NCI-H2227 (cell line): ENCODE data around the gene DBP.
A peak's percentile ranks its signal among the peaks of the same experiment; 100 is the strongest.

ENCODE experiments used
- DNase-seq: peaks from one replicate; lab custom pipeline; 2025; ENCODE audit not compliant: unreplicated experiment; lab: John Stamatoyannopoulos, UW

Gene DBP

GRCh38 chr19:48613852-48614435 lies 23.2 kb downstream of the DBP start:
- no peak for DNase-seq

DNA sequence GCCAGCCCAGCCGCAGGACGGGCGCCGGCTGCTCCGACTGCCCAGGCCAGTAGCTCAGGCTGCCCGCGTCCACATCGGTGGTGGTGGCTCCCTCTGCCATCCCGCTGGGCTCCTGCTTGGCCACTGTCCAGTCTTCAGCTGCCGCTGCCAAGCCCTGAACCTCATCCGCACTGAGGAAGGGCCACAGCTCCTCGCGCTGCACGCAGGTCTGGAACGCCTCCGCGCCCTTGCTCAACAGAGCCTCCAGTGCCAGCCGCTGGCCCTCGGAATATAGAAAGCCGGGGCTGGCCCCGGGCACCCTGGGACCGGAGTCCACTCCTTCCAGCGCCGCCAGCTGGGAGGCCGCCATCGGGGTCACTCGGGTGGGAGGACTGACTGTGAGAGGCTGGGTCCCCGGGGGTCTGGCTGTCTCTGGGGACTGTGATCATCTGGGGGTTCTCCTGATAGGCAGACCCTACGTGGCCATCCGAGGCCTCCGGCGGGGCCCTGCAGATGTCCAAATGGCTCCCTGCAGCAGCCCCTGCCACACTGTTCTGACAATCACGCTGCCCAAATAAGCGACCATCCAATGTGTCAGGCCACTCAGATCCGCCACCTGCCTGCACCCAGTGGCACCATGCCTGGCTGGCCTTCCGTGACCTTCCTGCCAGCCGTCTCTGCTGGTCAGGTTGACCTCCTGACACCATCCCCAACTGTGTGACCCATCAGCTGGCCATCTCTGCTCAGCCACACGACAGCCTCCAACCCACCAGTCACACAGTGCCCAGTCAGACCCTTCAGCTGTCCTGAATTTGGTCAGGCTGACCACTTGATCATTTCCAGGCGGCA lies 23.9 kb downstream of the DBP start:
- no peak for DNase-seq

GRCh38 chr19:48611872-48612271 lies 25.3 kb downstream of the DBP start:
- DNase-seq = no peak

DNA sequence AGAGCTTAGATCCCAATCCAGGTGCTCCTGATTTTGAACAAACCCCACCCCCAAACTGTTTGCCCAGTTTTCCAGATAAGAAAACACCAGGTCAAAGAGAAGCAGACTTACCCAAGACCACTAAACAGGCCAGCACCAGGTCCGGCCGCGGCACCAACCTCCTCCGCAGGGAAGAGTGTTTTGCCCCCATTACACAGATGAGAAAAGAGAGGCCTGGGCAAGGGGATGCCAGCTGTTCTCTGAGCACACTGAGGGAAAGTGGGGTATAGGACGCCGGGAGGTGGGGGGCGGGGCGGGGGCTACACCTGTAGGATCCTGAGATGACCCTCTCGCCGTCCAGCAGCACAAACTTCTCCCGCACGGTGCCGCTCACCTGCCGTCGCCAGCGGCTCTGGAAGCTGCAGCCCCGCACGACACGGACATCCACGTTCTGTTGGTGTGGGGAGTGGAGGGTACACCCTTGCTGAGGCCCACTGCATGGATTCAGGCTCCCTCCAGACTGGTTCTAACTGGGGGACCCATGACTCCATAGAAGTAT lies 27.5 kb downstream of the DBP start:
- no peak for DNase-seq

GRCh38 chr19:48608798-48609263 lies 28.3 kb downstream of the DBP start:
- no peak for DNase-seq

GRCh38 chr19:48607359-48607755 lies 29.8 kb downstream of the DBP start:
- DNase-seq = no peak

DNA sequence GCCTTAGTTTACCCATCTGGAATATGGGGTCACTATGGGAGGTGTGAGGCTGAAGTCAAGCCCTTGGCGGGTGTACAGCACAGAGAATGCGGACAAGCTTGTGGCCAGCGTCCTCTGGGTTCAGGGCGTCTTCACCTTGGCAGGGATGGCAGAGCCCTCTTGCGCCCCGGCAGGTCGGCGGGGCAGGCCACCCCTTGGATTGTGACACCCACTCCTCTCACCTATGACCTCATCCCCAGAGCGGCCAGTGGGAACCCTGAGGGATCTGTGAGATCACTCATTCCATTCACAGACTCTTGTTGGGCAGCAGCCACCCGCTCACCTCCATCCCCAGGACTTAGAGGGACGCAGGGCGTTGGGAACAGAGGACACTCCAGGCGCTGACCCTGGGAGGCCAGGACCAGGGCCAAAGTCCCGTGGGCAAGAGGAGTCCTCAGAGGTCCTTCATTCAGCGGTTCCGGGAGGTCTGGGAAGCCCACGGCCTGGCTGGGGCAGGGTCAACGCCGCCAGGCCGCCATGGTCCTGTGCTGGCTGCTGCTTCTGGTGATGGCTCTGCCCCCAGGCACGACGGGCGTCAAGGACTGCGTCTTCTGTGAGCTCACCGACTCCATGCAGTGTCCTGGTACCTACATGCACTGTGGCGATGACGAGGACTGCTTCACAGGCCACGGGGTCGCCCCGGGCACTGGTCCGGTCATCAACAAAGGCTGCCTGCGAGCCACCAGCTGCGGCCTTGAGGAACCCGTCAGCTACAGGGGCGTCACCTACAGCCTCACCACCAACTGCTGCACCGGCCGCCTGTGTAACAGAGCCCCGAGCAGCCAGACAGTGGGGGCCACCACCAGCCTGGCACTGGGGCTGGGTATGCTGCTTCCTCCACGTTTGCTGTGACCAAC lies 30.5 kb downstream of the DBP start, which contains the start of gene SPACA4:
Gene SPACA4, plus strand, starts transcription at position 280 of the 896 bp plus-strand sequence. Its CDS starts 237 bp downstream, at position 517.
- no peak for DNase-seq

DNA sequence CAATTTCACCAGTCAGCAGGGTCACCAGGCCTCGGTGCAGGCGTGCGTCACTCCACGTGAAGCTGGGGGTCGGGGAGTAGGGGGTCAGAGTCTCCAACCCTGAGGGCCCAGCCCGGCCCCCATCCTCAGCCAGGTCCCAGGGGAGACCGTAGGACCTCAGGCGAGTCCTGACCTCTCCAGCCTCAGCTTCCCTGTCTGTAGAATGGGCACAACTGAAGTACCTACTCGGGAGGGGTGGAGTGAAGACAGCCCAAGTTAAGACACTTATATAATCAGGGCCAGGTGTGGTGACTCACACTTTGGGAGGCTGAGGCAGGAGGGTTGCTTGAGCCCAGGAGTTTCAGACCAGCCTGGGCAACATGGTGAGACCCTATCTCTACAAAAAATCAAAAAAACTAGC lies 33.3 kb downstream of the DBP start:
- DNase-seq = no peak

GRCh38 chr19:48603449-48603848 lies 33.7 kb downstream of the DBP start:
- DNase-seq = no peak

- no peak for DNase-seq
Measured at GRCh38 chr19:48603001-48603400, 34.2 kb downstream of the DBP start.

DNA sequence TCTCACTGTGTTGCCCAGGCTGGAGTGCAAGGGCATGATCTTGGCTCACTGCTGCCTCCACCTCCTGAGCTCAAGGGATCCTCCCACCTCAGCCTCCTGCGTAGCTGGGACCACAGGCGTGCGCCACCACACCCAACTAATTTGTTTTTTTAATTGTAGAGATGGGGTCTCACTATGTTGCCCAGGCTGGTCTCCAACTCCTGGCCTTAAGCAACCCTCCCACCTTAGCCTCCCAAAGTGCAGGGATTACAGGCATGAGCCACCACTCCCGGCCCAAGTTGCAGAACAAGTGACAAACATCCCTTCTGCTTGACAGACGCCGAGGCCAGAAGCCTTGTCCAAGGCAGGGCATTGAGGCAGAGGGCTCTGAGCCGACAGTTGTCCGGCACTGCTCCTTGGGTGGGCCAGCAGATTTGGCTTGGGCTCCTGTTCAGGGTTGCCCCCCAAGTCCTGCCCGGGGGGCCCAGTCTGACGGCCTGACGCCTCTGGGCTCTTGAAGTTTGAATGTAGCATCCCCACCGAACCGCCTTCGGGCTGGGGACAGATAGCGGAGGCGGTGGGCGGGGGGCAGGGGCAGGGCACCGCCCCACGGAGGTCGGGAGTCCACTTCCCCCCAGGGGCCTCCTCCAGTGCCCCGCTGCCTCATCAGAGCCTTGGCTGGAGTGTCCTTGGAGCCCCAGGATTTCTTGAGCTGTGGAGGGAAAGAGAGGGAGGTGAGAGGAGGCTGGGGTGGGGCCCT lies 36.3 kb downstream of the DBP start:
- no peak for DNase-seq

DNA sequence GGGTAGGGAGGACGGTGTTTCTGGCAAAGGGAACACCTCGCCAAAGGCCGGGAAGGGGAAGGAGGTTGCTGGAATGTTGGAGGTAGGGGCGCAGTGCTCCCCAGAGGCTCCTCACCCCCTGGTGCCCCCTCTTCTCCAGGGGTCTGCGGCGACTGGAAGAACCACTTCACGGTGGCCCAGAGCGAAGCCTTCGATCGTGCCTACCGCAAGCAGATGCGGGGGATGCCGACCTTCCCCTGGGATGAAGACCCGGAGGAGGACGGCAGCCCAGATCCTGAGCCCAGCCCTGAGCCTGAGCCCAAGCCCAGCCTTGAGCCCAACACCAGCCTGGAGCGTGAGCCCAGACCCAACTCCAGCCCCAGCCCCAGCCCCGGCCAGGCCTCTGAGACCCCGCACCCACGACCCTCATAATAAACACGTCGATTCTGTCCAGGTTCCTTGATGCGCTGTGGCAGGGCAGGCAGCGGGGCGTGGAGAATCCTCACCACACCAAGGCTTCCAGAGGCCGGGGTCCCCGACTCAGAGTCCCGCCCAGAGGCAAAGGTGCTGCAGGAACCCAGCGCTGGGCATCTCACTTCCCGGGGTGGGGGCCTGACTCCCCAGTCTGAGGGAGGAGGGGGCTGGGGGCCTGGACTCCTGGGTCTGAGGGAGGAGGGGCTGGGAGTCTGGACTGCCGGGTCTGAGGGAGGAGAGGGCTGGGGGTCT lies 38.0 kb downstream of the DBP start:
- no peak for DNase-seq

- no peak for DNase-seq
Measured at GRCh38 chr19:48596679-48597465, 40.3 kb downstream of the DBP start.

DNA sequence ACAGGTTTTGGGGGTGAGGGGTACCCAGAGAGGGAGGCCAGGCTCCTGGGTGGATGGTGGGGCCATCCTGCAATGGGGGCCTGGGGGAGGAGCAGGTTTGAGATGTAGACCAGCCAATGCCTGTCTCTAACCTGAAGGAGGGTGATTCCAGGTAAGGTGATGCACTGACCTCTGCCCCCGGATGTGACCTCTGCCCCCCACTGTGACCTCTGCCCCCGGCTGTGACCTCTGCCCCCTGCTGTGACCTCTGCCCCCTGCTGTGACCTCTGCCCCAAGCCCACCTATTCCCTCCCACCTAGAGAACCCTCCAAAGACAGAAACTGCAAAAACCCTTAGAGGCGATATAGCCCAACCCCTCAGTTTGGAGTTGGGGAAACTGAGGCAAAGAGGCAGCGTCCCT lies 40.9 kb downstream of the DBP start:
- DNase-seq = no peak

- DNase-seq = no peak
Measured at GRCh38 chr19:48595833-48596232, 41.3 kb downstream of the DBP start.

DNA sequence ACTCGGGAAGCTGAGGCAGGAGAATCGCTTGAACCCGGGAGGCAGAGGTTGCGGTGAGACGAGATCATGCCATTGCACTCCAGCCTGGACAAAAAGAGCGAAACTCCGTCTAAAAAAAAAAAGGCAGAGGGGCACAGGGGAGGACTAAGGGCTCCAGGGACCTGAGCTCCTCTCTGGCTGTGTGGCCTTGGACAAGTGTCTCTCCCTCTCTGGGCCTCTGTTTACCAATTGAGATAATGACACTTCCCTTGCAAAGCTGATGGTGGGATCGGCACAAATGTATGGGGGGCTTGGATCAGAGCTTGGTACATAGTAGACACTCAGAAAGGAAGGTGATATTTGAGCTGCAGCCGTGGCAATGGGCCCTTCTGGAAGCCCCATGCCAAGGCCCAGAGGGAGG lies 42.0 kb downstream of the DBP start:
- no peak for DNase-seq

GRCh38 chr19:48591021-48591420 lies 46.2 kb downstream of the DBP start:
- no peak for DNase-seq

DNA sequence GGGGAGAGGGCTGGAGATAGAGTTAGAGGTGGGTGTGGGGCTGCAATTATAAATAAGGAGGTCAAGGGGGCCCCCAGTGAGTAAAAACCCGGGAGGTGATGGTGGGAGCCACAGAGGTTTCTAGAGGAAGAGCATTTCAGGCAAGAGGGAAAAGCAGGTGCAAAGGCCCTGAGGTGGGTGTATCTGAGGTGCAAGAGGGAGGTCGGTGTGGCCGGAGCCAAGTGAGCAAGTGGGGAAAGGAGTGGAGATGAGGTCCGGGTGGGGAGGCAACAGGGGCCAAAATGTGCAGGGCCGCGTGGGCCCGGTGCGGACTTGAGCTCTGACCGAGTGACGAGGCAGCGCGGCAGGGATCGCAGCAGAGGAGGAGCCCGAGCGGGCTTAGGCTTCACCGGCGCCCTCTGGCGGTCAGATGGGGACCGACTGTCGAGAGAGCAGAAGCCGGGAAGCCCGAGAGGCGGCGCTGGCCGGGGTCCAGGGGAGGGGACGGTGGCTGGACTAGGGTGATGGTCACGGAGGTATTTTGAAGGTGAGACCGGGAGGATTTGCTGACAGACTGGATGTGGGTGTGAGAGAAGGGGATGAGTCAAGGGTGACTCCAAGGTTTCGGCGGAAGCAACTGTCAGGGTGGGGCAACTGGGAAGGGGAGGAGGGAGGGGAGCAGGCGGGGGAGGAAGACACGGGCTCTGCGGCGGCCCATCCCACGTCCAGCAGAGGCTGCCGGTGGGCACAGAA lies 48.3 kb downstream of the DBP start:
- peak; percentile 87 for DNase-seq
